Activated CD4-positive, alpha-beta T cell treated with anti-CD3 and anti-CD28 coated beads, Interleukin-2, amount 50 U/mL, for 16 hours (primary cell): ENCODE measurements around the gene WWOX.

Source experiments
- DNase-seq: peaks from one replicate; pipeline ENCODE4 v3.0.0-alpha.2; 2020

WWOX gene

GRCh38 chr16:79062336-79062735 is 962.9 kb downstream of the WWOX start:
- no peak for DNase-seq

DNA sequence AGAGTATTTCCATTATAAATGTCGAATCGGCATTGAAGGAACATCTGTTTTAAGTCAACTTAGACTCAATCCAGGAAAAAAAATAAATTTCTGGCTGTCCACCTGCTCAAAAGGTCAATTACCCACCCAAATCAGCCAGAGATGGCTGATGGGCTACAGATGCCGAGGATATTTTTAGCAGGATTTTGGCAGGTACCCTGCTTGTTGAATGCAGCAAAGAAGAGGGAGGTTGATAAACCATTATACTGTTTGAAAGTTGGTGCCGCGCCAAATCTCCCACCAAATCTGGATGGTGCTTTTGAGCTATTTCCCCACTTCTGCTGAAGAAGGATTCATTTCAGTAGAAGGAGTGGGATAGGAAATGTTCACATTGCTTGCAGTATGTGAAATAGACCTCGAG is 963.4 kb downstream of the WWOX start:
- no peak for DNase-seq

DNA sequence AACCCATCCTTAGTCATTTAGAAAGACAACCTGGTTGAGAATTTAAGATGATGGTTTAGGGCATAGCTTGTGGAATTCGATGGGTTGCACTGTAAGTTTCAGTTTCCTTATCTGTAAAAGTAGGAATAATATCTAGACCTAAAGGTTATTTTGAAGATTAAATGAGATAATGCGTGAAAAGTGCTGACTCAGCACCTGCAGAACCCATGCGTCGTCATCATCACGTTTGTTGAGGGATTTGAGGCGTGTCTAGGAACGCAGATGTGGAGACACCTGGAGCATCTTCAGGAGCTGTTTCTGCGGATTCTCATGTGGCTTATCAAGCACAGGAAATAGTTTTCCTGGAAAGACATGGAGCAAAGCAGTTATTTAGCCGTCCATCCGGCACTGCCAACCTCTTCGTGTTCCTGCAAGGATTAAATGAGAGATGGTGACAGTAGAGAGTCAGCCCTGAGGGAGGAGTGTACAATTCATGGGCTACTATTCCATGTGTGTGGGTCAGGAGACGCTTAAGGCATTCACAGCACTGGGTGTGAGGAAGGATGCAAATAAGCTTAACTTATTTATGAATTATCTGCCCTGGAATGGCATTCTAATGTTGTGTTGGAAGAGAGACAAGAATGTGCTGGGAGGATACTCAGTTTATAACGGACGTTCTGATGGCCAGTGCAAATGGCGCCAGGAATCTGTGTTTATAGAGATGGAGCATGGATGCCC is 965.0 kb downstream of the WWOX start:
- DNase-seq = no peak

- no peak for DNase-seq
Observed at GRCh38 chr16:79066561-79066960, 967.1 kb downstream of the WWOX start.

GRCh38 chr16:79067600-79067999 is 968.1 kb downstream of the WWOX start:
- peak; percentile 38 for DNase-seq

DNA sequence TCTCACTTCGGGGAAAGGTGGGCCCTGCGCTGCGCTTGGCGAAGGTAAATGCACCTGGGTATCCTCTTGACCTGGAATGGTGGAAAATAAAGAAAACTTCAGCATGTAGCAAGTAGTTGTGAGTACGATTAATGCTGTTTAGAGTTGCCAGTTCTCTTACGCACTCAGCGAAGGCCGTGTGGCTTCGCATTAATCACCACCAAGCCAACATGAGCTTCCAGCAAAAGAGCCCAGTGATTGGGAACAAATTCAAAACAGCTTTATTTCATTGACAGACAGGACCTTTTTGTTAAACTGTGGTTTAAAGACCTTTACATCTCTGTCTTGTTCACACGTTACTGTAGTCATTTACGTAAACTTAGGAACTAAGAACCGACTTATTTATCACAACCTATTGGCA is 969.7 kb downstream of the WWOX start:
- no peak for DNase-seq

DNA sequence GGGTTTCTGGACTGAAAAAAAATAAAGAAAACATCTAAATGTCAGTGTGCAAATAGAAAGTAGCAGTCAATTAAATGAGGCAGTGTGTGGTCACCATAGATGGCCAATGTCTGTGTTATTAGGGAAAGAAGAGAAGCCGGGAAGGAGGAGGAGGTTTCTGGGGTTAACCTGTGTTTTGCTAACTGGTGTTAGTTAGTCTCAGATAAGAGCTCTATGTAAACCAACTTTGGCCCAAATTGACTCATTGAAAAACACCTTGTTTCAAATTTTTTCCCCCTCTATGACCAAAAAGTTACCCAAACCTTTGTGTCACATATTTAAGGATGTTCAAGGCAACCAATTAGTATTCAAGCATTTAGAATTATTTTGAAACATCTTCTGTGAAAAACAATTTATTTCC is 970.2 kb downstream of the WWOX start:
- DNase-seq = peak; percentile 59

DNA sequence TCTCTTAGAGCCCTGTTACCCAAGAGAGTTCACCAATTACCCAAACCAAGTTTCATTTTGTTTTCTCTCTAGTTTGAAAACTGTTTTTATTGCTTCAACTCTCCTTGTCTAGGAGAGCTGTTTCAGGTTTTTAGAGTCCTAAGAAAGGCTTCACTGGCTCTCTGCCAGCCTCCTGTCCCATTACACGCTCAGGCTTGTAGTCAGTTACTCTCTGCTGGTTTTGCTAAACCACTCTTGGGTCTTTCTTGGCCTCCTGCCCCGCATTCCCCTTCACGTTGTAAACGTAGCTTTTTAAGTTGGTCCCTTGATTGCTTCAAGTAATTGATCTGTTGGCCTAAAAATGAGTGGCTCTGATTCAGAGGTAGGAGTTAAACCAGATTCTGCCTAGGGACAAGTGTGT is 972.0 kb downstream of the WWOX start:
- DNase-seq = no peak

GRCh38 chr16:79072517-79072916 is 973.1 kb downstream of the WWOX start:
- DNase-seq = no peak

DNA sequence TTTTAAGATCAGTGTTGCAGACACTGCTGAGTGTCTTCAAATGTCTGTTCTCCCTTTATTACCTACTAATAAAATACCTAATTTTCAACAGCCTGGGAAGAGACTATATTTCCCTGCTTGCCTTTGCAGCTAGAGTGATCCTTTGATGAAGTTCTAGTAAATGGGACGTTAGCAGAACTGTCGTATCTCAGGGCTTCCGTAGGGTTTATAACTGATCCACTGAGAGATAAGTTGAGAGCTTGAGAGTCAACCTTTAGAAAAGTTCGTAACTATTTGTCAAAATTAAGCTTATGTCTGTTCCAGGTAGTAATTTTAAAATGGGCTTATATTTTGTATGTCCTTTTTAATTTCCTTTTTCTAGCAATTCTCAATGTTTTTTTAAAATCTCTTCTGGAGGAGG is 974.1 kb downstream of the WWOX start:
- DNase-seq = no peak

DNA sequence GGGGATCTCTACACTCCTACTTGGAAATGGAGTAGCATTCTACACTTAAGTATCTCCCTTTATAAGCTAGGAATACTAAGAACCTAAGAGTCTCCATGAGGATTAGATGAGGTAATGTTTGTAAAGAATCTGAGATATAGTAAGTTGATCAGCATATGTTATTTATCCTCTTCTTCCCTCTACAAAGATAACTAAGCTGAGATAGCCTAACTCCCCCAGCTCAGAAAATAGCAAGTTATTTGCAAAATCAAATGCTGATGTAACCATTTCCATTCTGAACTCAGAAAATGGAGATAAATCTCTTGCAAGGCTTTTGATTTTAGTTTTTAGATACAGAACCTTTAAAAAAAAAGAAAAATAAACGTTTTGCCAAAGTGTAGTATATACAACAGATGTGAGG is 975.1 kb downstream of the WWOX start:
- DNase-seq = no peak

GRCh38 chr16:79074951-79075350 is 975.5 kb downstream of the WWOX start:
- no peak for DNase-seq

GRCh38 chr16:79076047-79076767 is 976.8 kb downstream of the WWOX start:
- peak; percentile 74 for DNase-seq

DNA sequence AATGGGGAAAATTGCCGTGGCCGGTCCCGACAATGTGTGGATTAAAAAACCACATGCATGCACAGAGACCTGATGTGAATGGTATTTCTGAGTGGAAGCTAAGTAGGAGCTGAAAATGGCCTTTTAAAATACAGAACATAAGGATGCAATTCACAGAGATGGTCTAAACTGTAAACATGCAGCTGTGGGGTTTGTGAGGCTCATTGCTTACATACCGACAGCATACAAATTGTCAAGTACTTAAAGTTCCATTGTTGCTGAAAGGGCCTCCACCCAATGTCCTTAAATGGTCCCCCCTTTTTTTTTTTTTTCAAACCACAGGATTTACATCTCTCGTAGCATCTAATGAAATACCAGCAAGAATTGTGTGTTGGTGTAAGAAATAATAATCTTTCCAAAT is 977.9 kb downstream of the WWOX start:
- no peak for DNase-seq

DNA sequence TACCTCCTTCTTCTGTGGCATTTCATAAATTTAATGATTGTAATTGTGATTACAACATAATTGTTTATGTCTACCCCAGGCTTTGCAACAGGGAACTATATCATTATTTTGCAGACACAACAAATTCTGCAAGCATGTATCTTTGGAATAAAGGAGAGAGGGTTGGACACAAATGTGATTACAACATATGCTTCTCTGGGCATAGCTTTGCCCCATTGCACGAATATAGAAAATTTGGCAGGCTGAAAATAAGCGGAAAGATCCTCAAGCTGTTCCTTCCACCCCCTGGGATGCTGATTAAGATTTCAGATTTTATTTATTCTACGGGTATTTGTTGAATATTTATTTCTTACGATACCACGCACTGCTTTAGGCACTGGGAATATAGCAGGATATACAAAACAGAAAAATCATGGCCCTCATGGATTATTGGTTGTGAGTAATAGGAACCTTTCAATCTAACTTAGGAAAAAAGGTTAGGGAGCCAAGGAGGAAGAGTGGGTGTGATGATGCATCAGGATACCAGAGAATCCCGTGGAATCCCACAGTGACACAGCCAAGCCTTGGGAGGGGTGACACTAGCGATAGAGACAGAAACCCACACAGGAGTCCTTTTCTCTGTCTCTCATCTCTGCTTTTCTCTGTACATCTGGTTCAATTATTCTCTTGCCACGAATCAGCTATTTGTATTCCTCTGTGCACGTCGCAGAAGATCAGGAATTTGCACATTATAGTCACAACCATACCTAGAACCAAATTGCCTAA is 980.4 kb downstream of the WWOX start:
- no peak for DNase-seq

- peak; percentile 87 for DNase-seq
Observed at GRCh38 chr16:79081297-79082066, 982.0 kb downstream of the WWOX start.

GRCh38 chr16:79082970-79083369 is 983.5 kb downstream of the WWOX start:
- peak; percentile 50 for DNase-seq

DNA sequence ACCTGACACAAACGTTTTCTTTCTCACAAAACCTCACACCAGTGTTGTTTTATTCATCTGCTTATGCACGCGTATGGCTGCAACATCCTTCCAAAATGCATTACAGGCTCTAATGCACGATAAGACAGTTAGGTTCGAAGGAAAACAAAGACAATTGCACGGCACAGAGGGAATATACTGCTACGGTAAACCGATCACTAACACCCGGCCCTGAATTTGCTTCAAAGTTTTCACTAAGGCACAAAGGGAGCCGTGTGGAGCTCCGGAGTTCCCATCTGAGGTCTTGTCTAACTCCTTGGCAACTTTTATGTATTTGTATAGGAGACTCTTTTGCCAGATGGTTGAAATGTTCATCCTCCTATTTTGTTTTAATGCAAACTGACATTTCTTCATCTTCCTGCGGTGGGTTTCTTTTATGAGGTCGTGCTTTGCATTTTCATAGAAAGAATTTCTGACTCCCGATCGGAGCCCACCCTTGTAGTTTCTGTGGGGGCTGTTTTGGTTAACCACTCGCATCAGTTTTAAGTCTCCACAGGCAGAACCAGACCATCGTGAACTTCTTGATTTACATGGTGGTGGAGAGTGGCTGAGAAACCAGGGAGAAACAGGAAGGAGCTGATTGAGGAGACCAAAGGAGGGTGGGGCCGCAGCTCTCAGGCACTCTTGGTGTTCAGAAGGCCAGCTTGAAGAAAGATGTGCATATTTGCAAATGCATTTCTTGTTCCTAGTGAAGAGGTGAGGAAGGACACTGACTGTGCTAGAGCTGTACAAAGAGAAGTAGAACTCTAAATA is 984.2 kb downstream of the WWOX start:
- DNase-seq = no peak

DNA sequence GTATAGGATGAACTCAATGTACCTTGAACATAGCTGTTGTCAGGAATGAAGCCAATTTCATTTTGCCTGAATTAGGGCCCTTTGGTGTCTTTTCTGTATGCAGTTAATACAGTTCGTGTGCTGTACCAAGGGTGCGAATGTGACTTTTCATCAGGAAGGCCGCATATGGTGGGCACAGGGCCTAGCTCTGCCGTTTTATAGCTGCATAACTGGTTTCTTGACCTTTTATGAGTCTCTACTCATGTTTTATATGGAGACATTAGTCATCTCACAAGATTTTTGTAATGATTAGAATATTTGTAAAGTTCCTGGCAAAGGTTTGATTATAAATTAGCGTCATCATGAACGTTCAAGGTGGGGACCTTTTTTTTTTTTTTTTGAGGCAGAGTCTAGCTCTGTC is 989.5 kb downstream of the WWOX start:
- no peak for DNase-seq

DNA sequence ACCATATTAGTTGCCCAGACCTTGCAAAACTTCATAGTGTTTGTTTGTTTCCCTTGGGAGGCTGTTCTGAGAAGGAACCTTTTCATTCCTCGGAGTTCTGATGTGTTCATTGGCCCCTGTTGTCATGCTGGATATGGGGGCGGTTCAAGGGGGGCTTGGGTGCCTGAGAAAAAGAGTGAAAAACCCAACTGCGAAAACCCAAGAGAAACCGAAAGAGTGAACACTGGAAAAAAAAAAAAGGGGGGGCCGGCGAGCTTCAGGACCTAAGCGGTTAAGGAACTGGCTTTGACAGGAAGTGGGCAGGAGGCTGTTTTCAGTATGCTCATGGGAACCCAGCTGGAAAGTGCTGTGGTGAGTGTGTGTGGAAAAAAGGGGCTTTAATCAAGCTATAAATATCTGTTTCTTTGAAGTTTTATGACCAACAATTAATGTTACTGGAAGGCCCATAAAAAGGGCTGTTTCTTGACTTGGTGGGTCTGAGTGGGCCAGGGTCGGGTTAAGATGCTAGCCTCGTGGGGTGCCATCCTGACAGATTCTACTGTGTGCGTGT is 990.4 kb downstream of the WWOX start:
- DNase-seq = peak; percentile 80

- no peak for DNase-seq
Observed at GRCh38 chr16:79090966-79091365, 991.5 kb downstream of the WWOX start.

DNA sequence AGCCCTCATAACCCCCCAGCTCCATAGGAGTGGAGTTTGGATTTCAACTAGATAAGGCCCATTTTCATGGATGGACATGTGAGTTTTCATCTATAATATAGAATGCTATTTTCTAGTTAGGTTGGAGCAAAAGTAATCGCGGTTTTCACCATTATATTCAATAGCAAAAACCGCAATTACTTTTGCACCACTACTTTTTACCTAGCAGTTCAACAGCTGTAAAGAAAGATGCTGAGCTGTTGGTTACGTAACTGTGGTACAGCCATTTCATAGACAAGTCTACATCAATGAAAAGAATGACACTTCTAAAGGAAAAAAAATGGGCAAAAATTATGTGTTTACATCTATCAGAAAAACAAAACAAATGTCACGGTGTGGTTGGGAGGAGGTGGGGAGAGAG is 993.4 kb downstream of the WWOX start:
- no peak for DNase-seq
